Hepatic stellate cell (primary cell): Measurements from ENCODE around the gene GRK5.
"Not testable (repeated sequence)": the region's sequence is repeated elsewhere in the genome, so short reads cannot be mapped to it uniquely, and the experiment has no call there.

Experiments used
- DNase-seq: peaks from one replicate; pipeline ENCODE4 v3.0.0; 2011; ENCODE audit warnings: low spot score

The GRK5 gene

GRCh38 chr10:119250641-119251314 is 43.4 kb downstream of the GRK5 start:
- peak; percentile 43 for DNase-seq

DNA sequence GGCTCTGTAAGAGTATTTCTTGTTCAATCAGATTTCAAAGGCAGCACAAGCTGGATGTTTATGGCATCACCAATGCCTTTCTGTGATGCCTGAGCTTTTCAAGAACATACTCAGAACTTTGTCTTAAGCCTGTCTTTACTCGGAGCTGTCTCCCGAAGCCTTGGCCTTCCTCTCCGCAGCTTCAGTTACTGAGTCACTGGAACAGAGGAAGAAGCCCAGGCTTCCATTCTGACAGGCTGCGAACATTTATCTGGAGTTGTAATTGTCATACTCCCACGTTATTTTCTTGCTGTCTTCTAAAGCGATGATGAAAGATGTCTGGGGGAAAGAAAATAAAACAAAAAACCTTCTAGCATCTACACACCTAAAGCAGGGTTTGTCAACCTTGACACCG is 43.9 kb downstream of the GRK5 start:
- peak; percentile 72 for DNase-seq

DNA sequence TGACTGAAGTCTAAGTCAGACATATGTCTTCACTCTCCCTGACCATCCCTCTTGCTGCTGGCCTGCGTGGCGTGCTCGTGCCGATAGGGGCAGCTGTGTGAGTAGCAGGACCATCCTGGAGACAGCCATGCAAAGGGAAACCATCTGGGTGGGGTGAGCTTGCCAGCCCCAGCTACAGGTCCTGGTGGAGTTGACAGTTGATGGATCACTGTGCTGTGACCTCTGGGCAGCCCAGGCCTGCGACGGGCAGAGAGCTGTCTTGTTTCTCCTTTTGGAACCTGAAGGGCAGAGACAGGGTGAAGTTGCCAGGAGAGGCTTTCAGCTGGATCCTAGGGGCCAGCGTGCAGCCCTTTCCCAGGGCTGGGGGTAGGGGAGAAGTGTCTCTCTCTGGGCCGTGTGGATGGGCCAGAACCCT is 44.7 kb downstream of the GRK5 start:
- DNase-seq: peak; percentile 76

DNA sequence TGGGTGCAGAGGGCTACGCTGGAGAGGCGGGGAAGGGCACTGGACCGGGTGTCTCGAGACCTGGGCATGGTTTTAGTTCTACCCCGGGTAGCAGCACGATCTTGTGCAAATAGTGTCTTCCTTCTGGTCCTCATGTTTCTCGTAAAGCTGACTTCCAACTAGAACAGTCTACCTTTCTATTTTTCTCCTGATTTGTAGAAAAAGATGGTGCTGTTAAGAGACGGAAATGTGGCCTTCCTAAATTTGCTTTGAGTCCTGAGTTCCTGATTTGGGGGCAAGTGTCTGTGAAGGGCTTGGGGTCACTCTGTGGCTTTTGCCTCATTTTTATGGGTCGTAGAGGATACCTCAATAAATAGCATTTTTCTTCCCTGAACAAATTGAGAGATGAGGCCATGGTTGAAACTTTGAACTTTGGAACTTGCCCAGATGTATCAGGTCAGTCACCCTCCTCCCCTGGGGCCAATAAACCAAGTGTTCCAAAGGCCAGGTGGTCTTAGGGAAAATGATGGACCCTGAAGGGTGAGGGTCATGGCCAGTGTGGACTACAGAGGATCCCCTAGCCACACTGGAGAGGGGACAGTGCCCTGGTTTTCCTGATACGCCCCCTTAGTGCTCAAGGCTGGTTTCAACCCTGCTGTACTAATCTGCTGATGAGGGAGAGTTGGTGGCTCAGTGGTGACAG is 45.2 kb downstream of the GRK5 start:
- DNase-seq: no peak

DNA sequence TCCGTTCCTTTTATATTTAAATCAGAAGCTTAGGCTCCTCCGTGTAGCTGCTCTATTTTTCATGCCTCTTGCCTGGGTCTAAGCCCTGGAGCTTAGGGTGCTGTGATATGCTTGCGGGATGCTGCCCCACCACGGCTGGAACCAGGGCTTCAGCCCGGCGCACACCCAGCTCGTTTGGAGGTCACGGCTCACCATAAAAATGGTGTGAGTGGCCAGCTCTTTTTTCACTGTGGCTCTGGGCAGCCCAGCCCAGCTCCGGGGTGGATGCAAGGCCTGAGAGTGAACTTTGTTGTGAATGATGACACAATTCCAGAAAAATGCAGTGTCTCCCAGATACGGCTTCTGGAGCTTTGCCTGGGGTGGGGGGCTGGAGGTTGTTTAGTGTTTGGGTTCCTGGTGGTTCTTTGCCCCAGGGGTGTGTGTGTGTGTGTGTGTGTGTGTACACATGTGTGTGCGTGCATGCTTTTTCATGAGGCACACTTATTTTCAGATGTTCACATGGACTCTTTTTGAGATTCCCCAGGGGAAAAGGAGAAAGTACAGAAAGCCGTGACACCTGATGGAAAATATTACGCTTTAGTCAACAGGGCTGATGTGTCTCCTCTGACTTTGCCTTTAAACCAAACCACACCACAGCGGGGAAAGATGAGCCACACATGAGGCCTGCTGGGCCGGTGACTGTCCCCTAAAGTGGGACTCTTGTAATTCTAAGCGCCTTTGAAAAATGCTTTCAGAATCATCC is 46.2 kb downstream of the GRK5 start:
- peak; percentile 90 for DNase-seq

DNA sequence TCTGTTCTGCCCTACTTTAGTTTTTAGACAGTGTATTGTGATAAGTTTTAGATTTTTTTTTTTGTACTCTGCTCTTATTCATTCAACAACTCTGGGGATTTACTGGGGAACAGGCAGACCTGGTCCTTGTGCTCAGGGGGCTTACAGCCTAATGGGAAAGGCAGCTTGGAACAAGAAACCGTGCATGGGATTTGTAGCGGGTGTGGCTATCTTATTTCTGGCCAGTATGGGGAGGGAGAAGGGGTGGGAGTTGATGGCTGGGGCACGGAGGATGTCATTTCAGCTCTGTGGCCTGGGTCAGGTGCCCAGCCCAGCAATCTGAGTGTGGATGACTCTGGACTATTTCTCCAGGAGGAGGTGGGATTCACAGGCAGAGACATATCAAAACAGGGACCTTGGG is 47.0 kb downstream of the GRK5 start:
- DNase-seq: no peak

DNA sequence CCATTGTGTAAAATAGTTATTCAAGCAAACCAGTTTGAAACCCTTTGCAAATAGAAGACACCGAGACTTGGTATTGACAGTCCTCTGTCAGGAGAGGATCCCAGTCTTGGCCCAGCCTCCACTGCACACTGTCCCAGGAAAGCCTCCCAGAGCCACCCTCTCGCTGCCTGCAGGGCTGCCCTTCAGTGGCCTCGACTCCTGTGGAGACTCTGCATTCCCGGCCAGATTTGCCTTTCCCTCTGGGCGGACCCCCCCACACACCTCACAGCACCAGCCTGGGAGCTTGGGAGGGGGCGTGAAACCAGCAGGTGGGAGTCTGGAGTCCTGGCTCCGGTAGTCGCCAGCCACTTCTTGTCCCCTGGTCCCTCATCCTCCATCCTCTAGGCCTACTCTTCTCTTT is 48.7 kb downstream of the GRK5 start:
- no peak for DNase-seq

DNA sequence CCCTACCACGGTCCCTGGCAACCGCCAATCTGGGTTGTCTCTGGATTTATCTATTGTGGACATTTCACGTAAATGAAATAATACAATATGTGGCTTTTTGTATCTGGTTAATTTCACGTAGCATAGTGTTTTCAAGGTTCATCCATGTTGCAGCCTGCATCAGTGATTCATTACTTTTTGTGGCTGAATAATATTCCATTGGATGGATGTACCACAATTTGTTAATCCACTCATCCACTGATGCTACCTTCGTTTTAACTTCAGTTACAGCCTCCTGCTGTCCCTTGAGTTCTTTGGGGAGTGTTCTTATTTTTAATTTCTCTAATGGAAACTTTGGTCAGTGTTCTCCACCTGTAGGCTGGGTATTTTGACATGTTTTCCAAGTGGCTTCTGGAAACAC is 49.5 kb downstream of the GRK5 start:
- no peak for DNase-seq

DNA sequence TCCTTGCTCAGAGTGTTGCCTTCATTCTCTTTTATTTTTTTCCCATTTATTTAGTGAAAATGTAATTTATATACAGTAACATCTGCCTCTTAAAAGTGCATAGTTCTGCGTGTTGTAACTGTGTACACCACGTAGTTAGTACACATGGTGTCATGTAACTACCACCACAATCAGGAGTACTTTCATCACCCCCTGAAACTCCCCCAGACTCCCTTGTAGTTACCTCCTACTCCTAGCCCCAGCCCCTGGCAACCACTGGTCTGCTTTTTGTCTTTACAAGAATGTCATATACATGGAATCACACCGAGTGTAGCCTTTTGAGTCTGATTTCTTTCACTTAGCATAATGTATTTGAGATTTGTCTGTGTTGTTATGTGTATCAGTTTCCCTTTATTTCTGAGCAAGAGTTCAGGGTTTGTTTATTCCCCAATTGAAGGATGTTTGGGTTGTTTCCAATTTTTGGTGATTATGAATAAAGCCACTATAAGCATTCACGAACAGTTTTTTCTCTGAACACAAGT is 50.6 kb downstream of the GRK5 start:
- DNase-seq: no peak

DNA sequence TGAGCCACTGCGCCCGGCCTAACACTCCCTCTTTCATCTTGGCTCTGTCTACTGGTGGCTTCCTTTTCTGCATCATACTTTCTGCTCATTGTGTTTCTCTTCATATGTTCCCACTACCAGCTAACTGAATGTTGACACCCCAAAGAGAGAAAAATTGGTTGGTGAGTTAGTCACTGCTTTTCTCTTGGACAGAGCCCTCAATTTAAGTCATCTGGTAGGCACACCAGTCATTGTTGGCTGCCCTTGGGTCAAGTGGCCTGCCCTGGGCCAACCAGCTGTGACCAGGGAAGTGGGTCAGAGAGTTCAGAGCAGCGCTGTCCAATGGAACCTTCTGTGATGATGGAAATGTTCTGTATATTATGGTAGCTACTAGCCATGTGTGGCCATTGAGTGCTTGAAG is 52.0 kb downstream of the GRK5 start:
- DNase-seq: no peak

- DNase-seq: not testable (repeated sequence)
Observed at GRCh38 chr10:119261016-119261415, 53.6 kb downstream of the GRK5 start.

DNA sequence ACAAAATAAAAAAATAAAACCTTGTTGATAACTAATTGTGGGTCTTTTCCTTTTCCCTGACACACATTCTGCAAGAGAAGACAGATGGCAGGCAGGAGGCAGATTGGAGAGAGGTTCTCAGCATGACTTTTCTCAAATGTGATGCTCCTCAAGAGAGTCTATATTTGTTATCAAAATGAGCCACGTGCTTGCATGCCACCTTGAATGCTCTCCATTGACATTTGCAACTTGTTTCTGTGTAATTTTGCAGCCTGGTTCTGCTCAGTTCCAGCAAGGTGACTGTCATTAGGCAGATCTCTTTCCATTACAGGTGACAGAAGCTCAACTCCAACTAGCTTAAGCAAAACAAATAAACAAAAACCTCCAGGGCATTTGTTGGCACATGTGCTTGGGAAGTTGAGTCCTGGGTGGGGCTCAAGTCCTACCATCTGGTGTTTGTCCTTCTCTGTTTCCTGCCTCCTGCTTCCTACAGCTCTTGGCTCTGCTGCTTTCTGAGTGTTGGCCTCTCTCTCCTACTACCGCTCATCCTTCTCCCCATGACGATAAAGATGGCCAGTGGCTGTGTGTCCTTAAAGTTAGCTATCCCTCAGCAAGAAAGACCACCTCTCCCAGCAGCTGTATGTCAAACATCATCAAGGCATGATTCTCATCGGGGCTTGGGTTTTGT is 56.7 kb downstream of the GRK5 start:
- no peak for DNase-seq

DNA sequence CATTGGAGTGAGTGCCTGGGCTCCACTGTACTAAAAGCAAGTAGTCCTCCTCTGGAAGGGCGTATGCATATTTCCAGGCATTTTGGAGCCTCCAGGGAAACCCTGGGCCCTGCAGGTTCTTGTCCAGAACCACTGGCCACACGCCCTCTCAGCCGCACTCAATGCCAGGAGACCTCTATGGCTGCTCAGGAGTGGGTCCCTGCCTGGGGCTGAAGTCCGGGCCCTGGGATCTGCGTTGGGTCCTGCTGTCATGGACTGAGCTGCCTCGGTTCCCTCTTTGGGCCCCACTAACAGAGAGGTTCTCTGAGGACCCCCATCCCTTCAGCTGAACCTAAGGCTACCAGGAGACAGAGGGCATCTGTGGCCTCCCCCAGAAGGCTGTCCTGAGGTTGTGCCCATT is 58.3 kb downstream of the GRK5 start:
- no peak for DNase-seq

GRCh38 chr10:119267384-119267783 is 60.0 kb downstream of the GRK5 start:
- DNase-seq: no peak

- no peak for DNase-seq
Observed at GRCh38 chr10:119268428-119268827, 61.1 kb downstream of the GRK5 start.

DNA sequence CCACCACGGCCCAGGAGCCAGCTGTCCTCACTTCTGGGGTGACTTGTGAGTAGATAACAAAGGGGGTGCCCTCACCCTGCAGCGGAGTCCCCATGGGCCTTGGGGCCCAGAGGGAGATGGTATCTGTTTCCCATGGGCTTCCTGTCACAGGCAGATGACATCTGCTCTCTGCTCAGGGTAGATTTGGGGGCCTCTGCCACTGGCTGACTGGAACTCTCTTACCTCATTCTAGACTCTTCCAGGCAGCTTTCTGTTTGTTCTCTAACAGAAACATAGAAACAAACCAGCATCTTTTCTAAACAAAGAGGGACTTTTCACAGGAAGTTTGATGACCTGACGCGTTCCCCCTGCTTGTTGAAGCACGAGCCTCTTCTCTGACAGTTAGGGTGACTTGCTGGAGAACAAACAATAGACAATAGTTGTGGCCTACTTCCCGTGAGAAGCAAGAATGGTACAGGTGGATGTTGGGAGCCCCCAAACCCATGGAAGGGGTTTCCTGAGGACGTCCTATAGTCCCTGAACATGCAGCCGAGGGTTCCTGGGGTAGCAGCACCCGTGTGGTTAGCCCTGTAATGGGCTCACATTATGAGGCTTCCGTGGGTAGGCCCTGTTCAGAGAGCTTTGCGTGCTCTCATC is 61.6 kb downstream of the GRK5 start:
- DNase-seq: no peak

- DNase-seq: no peak
Observed at GRCh38 chr10:119269737-119270136, 62.4 kb downstream of the GRK5 start.

DNA sequence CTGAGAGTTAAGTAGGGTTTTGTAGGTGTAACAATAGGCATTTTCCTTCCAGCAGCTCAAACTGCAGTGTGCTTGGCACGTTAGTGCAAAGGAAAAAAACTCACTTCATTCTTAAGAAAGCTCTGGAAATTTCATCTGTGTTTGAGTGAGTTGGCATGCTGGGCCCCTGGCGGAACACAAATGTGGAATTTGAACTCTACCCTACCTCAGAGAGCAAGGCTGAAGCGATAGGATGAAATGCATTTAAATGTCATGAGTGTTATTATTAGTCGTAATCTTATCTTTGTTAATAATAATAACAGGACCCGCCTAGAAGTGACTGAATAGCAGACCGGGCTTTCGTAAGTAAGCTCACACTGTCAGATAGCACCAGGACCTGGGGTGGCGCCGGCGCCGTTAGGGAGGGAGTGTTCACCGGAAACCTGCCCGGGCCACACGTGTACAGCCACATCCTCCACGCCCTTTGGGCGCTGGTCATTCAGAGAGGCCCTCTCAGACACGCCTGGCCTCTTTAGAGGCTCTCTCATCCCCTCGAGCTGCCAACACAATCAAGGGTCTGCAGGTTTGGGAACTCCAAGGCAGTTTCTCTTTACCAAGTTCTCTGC is 63.5 kb downstream of the GRK5 start:
- peak; percentile 52 for DNase-seq

DNA sequence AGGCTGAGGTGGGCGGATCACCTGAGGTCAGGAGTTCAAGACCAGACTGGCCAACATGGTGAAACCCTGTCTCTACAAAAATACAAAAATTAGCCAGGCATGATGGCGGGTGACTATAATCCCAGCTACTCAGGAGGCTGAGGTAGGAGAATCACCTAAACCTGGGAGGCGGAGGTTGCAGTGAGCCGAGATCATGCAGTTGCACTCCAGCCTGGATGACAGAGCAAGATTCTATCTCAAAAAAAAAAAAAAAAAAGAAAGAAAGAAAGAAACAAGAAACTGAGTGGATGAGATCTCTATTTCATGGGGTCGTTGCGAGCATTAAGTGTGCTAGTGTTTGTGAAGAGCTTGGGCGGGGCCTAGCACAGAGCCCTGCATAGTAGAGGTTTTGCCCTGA is 65.0 kb downstream of the GRK5 start:
- DNase-seq: not testable (repeated sequence)

DNA sequence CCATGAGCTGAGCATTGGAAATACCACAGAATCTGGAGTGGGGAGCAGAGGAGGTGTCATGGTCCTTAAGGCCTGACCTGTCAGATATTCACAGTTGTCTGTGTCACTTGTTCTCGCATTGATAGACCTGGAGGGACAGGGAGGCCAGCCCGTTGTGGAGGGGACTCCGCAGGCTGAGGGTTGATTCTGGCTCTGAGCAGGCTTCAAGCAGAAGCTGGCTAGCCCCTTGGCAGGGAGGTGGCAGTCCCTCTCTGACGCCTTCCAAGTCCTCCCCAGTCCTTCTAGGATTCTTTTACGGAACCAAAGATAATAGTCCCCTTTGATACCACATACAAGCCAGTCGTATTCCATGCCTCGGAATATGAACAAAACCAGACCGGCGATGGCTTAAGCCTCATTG is 65.4 kb downstream of the GRK5 start:
- DNase-seq: no peak

- no peak for DNase-seq
Observed at GRCh38 chr10:119273413-119273812, 66.0 kb downstream of the GRK5 start.
